ENCODE data around the gene OR6S1. TPM values are rescaled to one million over a fixed set of nuclear protein-coding genes. Genes with fewer than 3 reads are reported as not detected.
"Not testable (repeated sequence)": the region's sequence is repeated elsewhere in the genome, so short reads cannot be mapped to it uniquely, and the experiment has no call there.

Gene OR6S1
- total RNA-seq, 2 donors from 2014 or later = not detected

DNA sequence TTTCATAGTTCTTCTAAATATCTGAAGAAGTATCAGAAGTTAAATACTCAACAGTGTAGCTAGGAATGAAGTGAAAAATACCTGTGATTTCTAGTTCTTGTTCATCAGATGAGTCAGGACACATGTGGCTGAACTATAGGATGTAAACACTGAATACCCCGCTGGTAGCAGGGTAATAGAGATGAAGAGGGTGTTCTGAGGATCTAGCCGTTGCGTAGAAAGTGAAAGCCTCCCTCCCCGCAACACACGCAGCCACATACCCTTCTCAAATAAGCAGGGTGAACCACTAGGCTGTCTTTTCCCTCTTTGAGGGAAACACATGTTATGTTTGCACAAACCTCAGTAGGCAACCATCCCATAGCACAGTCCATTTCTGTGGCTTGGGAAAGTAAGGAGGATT, 33.9 kb downstream of the OR6S1 start:
- H3K27ac Mint-ChIP-seq = no peak overlapping the region
- peak in 1 of 2 donors; percentile 61 for ATAC-seq
- no peaks in the 10 kb centered on the region for H3K9me3 Mint-ChIP-seq
- no peaks in the 10 kb centered on the region for H3K36me3 Mint-ChIP-seq
- no peak for DNase-seq (ENCODE audit: low spot score in 2 of 2)

GRCh38 chr14:20606902-20607242, 34.6 kb downstream of the OR6S1 start:
- H3K27ac Mint-ChIP-seq = no peak overlapping the region
- ATAC-seq = no peak

GRCh38 chr14:20606190-20606901, 35.1 kb downstream of the OR6S1 start:
- ATAC-seq (no peak), DNase-seq (ENCODE audit: low spot score in 2 of 2) (no peak)
- H3K9me3 Mint-ChIP-seq = no peaks in the 10 kb centered on the region
- H3K36me3 Mint-ChIP-seq = no peaks in the 10 kb centered on the region
- H3K27ac Mint-ChIP-seq = no peak overlapping the region

More at GRCh38 chr14:20606902-20607242, 34.6 kb downstream of the OR6S1 start:
- Mint-ChIP-seq H3K36me3 (no peaks in the 10 kb centered on the region), H3K9me3 (no peaks in the 10 kb centered on the region)
- no peak for DNase-seq (ENCODE audit: low spot score in 2 of 2)

DNA sequence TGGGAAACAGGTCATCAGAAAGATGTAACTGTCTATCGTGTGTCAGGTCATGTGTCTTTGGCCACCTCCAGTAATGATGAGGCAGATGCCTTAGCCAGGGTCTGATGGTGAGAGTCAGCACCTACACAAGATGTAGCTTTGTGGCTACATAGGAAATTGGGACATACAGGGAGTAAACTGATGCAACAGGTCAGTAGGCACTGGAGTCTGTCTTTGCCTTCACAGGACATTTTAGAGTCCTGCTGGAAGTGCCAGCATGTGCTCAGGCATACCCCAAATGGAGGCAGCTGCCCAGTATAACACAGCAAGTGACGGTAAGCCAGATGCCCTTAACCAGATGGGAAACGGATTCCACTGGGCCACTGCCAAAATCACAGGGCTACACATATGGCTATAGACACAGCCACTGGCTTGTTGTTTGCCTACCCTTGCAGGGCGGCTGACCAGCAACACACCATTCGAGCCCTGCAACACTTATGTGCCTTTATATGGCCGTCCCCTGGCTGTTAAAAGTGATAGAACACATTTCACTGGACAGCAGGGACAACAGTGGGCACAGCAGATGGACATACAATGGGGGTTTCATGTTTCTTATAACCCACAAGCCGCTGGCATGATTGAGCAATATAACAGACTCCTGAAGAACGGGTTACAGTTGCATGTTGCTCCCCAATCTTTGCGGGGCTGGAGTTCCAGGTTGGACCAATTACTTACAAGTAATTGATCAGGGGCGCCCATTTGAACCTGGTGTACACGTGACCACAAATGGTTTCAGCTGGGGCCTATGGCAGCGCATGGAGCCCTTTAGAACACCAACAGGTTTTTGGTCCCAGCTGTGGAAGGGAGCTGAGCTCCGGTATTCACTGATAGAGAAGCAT, 37.4 kb downstream of the OR6S1 start:
- H3K27ac Mint-ChIP-seq = no peak overlapping the region
- no peak for DNase-seq (ENCODE audit: low spot score in 2 of 2)
- no peak for ATAC-seq
- no peaks in the 10 kb centered on the region for H3K9me3 Mint-ChIP-seq
- H3K36me3 Mint-ChIP-seq = no peaks in the 10 kb centered on the region

DNA sequence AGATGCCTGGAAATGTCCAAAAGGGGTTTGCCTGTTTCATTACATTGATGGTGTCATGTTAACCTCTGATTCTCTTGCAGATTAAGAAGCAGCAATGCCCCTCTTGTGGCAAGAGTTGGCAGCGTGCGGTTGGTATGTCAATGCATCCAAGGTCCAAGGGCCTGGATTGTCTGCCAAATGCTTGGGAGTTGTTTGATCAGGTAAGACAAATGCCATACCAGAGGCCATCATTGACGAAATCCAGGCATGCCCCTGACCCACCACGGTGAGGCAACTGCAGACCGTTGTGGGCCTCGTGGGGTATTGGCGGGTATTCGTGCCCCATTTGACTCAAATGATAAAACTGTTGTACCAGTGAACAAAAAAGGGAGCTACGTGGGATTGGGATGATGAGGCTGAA, 38.9 kb downstream of the OR6S1 start:
- H3K9me3 Mint-ChIP-seq = no peaks in the 10 kb centered on the region
- no peak for ATAC-seq
- H3K36me3 Mint-ChIP-seq = no peaks in the 10 kb centered on the region
- no peak for DNase-seq (ENCODE audit: low spot score in 2 of 2)
- H3K27ac Mint-ChIP-seq = no peak overlapping the region

DNA sequence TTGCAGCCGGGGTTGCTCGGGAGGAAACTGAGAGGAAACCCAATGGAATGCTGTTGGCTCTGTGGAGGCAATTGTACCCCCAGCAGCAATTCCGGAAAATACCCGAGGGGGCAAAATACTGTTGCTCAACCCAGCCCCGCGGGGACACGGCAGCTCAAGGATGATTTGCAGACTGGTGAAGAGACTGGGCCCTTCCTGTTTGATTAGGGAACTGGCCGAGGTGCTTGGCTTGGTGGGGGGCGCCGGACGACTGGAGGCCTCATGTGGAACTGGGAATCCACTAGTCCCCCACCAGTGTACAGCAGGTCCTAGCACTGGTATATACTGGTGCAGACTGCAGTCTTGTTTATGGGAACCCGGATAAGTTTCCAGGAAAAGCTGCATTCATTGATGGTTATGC, 40.0 kb downstream of the OR6S1 start:
- Mint-ChIP-seq H3K9me3 (no peaks in the 10 kb centered on the region), H3K27ac (no peak overlapping the region), H3K36me3 (no peaks in the 10 kb centered on the region)
- ATAC-seq (no peak), DNase-seq (ENCODE audit: low spot score in 2 of 2) (no peak)

- no peak for ATAC-seq
- Mint-ChIP-seq H3K27ac (peak overlapping the region in 1 of 2 donors; percentile 9), H3K9me3 (no peaks in the 10 kb centered on the region), H3K36me3 (no peaks in the 10 kb centered on the region)
- no peak for DNase-seq (ENCODE audit: low spot score in 2 of 2)
These were observed 44.4 kb downstream of the OR6S1 start for GRCh38 chr14:20597108-20597507.

- H3K27ac Mint-ChIP-seq; H3K36me3 Mint-ChIP-seq; DNase-seq (ENCODE audit: low spot score in 2 of 2); H3K9me3 Mint-ChIP-seq; ATAC-seq: not testable (repeated sequence)
These were observed 45.8 kb downstream of the OR6S1 start for GRCh38 chr14:20595726-20596125.

GRCh38 chr14:20592574-20592973, 48.9 kb downstream of the OR6S1 start:
- H3K27ac Mint-ChIP-seq = no peak overlapping the region
- H3K9me3 Mint-ChIP-seq = no peaks in the 10 kb centered on the region
- DNase-seq (ENCODE audit: low spot score in 2 of 2) (no peak), ATAC-seq (no peak)
- H3K36me3 Mint-ChIP-seq = no peaks in the 10 kb centered on the region

DNA sequence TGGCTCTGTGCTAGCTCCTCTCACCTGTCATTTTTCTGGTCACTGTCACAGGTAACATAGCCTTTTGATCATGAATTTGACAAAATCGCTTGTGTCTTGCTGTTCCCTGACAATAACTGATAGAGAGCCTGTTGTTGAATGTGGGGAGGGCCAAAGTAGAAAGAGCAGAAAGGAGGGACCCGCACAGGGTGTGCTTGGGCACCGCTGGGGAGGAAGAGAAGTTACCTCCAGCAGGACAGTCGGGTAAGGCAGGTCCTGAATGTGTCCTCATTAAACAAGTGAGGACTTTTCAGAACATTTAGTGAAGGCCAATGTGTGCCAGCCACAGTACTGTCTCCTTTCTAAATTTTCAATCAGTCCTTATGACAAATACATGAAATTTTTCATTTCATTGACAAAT, 50.3 kb downstream of the OR6S1 start, which contains the start of gene RNASE12:
Gene RNASE12, minus strand, starts transcription at position 142 of the 400 bp plus-strand sequence. CDS start 653 bp downstream, outside the sequence.
- Mint-ChIP-seq H3K36me3 (no peaks in the 10 kb centered on the region), H3K27ac (no peak within 1 kb of the TSS), H3K9me3 (peaks cover 0 to 2% of the 10 kb centered on the region in 2 donors)
- ATAC-seq (no peak), DNase-seq (ENCODE audit: low spot score in 2 of 2) (no peak)

Other genes starting within 250 kb of the OR6S1 start
- 10 to 100 TPM; 43.3 to 69.8 TPM for gene TEP1, start 228.2 kb downstream of the OR6S1 start, total RNA-seq
- under 1 TPM; 0.04 to 0.09 TPM for gene KLHL33, start 205.5 kb downstream of the OR6S1 start, total RNA-seq
- 10 to 100 TPM; 43.3 to 58.6 TPM for gene OSGEP, start 186.9 kb downstream of the OR6S1 start, total RNA-seq
- 100 to 1,000 TPM; 171 to 234 TPM for gene APEX1, start 186.5 kb downstream of the OR6S1 start, total RNA-seq
- gene PIP4P1, start 180.3 kb downstream of the OR6S1 start, total RNA-seq = 10 to 100 TPM; 29.1 to 90.2 TPM
- 100 to 1,000 TPM; 167 to 241 TPM for gene PNP, start 172.3 kb downstream of the OR6S1 start, total RNA-seq
- under 1 TPM; 0.43 to 0.71 TPM for gene RNASE10, start 136.2 kb downstream of the OR6S1 start, total RNA-seq
- not detected for gene RNASE9, start 80.6 kb downstream of the OR6S1 start, total RNA-seq
- not detected for gene RNASE11, start 53.7 kb downstream of the OR6S1 start, total RNA-seq
- not detected for gene RNASE12, start 50.3 kb downstream of the OR6S1 start, total RNA-seq
- under 1 TPM; 0.23 to 0.60 TPM for gene RNASE4, start 42.9 kb upstream of the OR6S1 start, total RNA-seq
- gene ANG, start 47.1 kb upstream of the OR6S1 start, total RNA-seq = 1 to 10 TPM in 1 of 2 donors, under 1 TPM in 1; 0.48 to 4.1 TPM
- gene EDDM3A, start 104.2 kb upstream of the OR6S1 start, total RNA-seq = not detected
- not detected for gene EDDM3B, start 126.7 kb upstream of the OR6S1 start, total RNA-seq
- under 1 TPM; 0.39 to 0.66 TPM for gene RNASE6, start 139.6 kb upstream of the OR6S1 start, total RNA-seq
- not detected for gene RNASE1, start 161.2 kb upstream of the OR6S1 start, total RNA-seq
- not detected for gene RNASE3, start 249.7 kb upstream of the OR6S1 start, total RNA-seq

All from activated naive CD4-positive, alpha-beta T cell treated with anti-CD3 and anti-CD28 coated beads, Interleukin-2, amount 50 U/mL, for 72 hours (primary cell).